Progenitor cell of endocrine pancreas (in vitro differentiated cells): Measurements from ENCODE around the gene PAX7. TPM values are rescaled to one million over a fixed set of nuclear protein-coding genes. Genes with fewer than 3 reads are reported as not detected.

Experiments used
- DNase-seq: peaks from one replicate; pipeline ENCODE4 v3.0.0; 2021; ENCODE audit warnings: low spot score; ENCODE audit not compliant: unreplicated experiment
- H3K27ac Mint-ChIP-seq: 2 replicates; pipeline ENCODE4 v1.8.0; 2021; ENCODE audit warnings: mild to moderate bottlenecking, moderate library complexity, mixed read lengths
- H3K27me3 Mint-ChIP-seq: 2 replicates; pipeline ENCODE4 v1.8.0; 2021; ENCODE audit warnings: mixed read lengths
- H3K36me3 Mint-ChIP-seq: 2 replicates; pipeline ENCODE4 v1.8.0; 2022; ENCODE audit warnings: mixed read lengths; ENCODE audit not compliant: insufficient read depth
- H3K4me1 Mint-ChIP-seq: 2 replicates; pipeline ENCODE4 v1.8.0; 2021; ENCODE audit warnings: low read depth, mixed read lengths
- H3K4me3 Mint-ChIP-seq: 2 replicates; pipeline ENCODE4 v1.8.0; 2021; ENCODE audit warnings: low read depth, mild to moderate bottlenecking, moderate library complexity, mixed read lengths
- H3K9me3 Mint-ChIP-seq: 2 replicates; pipeline ENCODE4 v1.8.0; 2021; ENCODE audit warnings: low read depth, mixed read lengths
- total RNA-seq: library from RNA; stranded (reverse); gene quantifications from 2 replicates; pipeline ENCODE4 v1.2.1, GENCODE V29; 2021
- TF ChIP-seq, protein P1 (sequence below): fragments of 200-600 bp; sonication (generic); IDR thresholded peaks from one replicate; pipeline ENCODE4 v1.5.0; 2021; ENCODE audit warnings: antibody characterized with exemption, mild to moderate bottlenecking; ENCODE audit not compliant: unreplicated experiment

PAX7 gene
- total RNA-seq, 1 donor from 2014 or later, result not detected

DNA sequence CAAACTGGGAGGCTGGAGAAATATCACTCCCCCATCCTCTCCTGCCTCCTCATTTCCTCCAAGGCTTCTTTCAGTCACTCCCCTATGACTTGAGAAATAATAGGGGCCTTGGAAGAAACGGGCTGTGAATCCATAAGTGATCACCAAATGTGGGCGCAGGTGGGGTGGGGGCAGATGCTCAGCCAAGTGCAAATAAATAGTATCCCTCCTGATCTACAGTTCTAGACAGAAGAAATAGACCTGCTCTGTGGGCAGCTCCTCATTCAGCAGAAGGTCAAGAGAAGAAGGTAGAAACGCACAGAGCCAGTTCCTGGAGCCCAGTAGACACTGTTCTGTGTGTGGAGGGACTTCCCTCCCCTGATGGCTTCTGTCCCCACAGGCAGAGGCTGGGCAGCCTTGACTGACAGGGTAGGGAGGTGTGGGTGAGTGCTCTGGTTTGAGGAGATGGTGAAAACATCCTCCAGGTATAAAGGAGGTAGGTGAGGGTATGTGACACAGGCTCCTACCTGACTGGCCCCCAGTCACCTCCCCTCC, 17.1 kb downstream of the PAX7 start:
- H3K9me3 Mint-ChIP-seq, result no peaks in the 10 kb centered on the region
- TF ChIP-seq, protein P1, sequence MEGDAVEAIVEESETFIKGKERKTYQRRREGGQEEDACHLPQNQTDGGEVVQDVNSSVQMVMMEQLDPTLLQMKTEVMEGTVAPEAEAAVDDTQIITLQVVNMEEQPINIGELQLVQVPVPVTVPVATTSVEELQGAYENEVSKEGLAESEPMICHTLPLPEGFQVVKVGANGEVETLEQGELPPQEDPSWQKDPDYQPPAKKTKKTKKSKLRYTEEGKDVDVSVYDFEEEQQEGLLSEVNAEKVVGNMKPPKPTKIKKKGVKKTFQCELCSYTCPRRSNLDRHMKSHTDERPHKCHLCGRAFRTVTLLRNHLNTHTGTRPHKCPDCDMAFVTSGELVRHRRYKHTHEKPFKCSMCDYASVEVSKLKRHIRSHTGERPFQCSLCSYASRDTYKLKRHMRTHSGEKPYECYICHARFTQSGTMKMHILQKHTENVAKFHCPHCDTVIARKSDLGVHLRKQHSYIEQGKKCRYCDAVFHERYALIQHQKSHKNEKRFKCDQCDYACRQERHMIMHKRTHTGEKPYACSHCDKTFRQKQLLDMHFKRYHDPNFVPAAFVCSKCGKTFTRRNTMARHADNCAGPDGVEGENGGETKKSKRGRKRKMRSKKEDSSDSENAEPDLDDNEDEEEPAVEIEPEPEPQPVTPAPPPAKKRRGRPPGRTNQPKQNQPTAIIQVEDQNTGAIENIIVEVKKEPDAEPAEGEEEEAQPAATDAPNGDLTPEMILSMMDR, result no peak
- no peak overlapping the region for H3K27ac Mint-ChIP-seq
- peaks cover 91% of the 10 kb centered on the region for H3K27me3 Mint-ChIP-seq
- H3K4me1 Mint-ChIP-seq, result peaks cover 3% of the 10 kb centered on the region
- no peaks in the 10 kb centered on the region for H3K36me3 Mint-ChIP-seq
- DNase-seq, result no peak
- no peak overlapping the region for H3K4me3 Mint-ChIP-seq

DNA sequence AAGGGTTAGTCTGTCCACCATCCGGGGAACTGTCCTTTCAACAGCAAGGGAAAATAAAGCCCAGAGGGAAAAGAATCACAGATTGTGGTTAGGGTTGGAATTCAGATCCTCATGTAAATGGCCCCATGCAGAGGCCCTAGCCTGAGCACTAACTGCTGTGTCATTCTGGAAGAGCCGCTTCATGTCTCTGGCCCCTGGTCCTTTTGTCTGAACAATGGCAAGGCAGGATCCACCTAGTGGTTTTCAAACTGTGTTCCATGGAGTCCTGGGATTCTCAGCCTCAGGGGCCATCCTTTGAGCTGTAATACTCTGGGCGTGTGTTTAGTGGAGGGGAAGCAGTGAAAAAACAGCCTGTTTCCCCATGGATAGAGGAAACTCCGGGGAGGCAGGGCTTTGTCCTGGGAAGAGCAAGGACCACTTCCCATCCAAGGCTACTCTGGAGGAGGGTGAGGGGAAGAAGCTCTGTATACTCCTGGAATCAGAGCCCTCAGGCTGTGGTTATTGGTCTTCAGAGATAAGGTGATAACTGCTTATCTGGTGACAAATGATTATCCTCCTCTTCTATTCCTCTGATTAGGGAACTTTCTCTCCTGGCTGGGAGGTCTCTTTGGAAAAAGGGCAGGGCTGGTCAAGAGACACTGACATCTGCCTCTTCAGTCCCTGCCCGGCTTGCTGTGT, 19.2 kb downstream of the PAX7 start:
- H3K4me1 Mint-ChIP-seq, result peaks cover 11% of the 10 kb centered on the region
- no peaks in the 10 kb centered on the region for H3K9me3 Mint-ChIP-seq
- no peaks in the 10 kb centered on the region for H3K36me3 Mint-ChIP-seq
- DNase-seq, result no peak
- H3K4me3 Mint-ChIP-seq, result no peak overlapping the region
- peaks cover 93% of the 10 kb centered on the region for H3K27me3 Mint-ChIP-seq
- no peak overlapping the region for H3K27ac Mint-ChIP-seq
- TF ChIP-seq, protein P1, result no peak

DNA sequence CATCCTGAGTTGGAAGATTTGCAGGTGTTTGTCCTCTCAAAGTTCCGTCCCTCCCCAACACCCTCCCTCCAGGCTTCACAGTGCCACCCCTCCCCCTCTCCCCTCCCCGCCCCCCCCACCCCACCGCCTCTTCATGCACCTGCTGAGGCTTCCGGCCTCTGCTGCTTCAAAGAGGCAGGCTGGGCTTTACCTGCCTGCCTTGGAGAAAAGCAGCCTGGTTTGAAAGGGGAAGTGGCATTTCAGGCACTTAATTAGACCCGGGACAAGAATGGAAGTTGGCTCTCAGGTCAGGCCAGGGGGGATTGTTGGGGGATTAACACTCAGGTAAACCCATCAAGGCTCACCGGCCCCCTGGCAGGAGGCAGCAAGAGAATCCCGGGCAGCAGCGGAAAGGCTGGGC, 21.1 kb downstream of the PAX7 start:
- no peaks in the 10 kb centered on the region for H3K36me3 Mint-ChIP-seq
- no peaks in the 10 kb centered on the region for H3K9me3 Mint-ChIP-seq
- no peak for DNase-seq
- H3K27ac Mint-ChIP-seq, result no peak overlapping the region
- peaks cover 95% of the 10 kb centered on the region for H3K27me3 Mint-ChIP-seq
- TF ChIP-seq, protein P1, result no peak
- peaks cover 17% of the 10 kb centered on the region for H3K4me1 Mint-ChIP-seq
- no peak overlapping the region for H3K4me3 Mint-ChIP-seq

DNA sequence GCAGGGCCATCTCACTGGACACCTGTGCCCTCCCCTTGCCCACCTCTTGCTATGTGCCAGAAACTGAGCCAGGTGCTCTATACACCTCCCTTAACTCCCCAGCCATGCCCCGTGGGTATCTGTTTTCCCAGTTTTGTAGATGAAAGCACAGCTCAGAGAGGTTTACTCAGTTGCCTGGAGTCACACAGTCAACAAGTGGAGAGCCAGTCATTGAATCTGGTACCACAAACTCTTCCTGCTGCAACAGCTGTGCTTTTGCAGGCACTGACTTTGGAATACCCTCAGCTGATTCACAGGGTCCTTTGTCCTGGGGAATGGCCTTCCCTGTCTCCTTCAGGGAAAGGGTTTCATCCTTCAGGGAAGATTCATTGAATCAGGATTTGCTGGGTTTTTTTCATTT, 22.1 kb downstream of the PAX7 start:
- H3K27ac Mint-ChIP-seq, result no peak overlapping the region
- no peak overlapping the region for H3K4me3 Mint-ChIP-seq
- no peaks in the 10 kb centered on the region for H3K9me3 Mint-ChIP-seq
- TF ChIP-seq, protein P1, result no peak
- no peaks in the 10 kb centered on the region for H3K36me3 Mint-ChIP-seq
- H3K27me3 Mint-ChIP-seq, result peaks cover 97% of the 10 kb centered on the region
- DNase-seq, result no peak
- H3K4me1 Mint-ChIP-seq, result peaks cover 17% of the 10 kb centered on the region

DNA sequence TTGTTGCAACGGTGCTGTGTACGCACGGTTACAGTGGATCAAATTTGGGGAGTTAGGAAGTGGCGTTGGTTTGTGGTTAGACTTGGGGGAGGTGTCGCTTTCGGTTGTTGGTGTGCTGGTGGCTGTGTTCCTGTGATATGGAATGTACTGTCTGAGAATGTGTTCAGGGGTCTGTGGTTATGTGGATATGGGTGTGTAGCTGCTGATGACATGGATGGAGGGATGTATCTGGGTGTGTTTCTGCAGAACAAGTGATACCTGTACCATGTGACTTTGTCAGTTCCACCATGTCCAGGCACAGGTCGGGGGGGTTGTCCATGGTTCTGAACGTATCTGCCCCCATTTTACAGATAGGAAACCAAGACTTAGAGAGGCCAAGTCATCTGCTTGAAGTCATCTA, 22.7 kb downstream of the PAX7 start:
- TF ChIP-seq, protein P1, result no peak
- H3K9me3 Mint-ChIP-seq, result no peaks in the 10 kb centered on the region
- H3K4me1 Mint-ChIP-seq, result peaks cover 17% of the 10 kb centered on the region
- H3K27ac Mint-ChIP-seq, result peak overlapping the region; percentile 36
- no peak for DNase-seq
- peaks cover 97% of the 10 kb centered on the region for H3K27me3 Mint-ChIP-seq
- H3K4me3 Mint-ChIP-seq, result no peak overlapping the region
- no peaks in the 10 kb centered on the region for H3K36me3 Mint-ChIP-seq
